ENCODE measurements around the gene WDR41.
A peak's percentile ranks its signal among the peaks of the same experiment; 100 is the strongest.
"Not testable (repeated sequence)": the region's sequence is repeated elsewhere in the genome, so short reads cannot be mapped to it uniquely, and the experiment has no call there.

Gene WDR41, protein sequence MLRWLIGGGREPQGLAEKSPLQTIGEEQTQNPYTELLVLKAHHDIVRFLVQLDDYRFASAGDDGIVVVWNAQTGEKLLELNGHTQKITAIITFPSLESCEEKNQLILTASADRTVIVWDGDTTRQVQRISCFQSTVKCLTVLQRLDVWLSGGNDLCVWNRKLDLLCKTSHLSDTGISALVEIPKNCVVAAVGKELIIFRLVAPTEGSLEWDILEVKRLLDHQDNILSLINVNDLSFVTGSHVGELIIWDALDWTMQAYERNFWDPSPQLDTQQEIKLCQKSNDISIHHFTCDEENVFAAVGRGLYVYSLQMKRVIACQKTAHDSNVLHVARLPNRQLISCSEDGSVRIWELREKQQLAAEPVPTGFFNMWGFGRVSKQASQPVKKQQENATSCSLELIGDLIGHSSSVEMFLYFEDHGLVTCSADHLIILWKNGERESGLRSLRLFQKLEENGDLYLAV

DNA sequence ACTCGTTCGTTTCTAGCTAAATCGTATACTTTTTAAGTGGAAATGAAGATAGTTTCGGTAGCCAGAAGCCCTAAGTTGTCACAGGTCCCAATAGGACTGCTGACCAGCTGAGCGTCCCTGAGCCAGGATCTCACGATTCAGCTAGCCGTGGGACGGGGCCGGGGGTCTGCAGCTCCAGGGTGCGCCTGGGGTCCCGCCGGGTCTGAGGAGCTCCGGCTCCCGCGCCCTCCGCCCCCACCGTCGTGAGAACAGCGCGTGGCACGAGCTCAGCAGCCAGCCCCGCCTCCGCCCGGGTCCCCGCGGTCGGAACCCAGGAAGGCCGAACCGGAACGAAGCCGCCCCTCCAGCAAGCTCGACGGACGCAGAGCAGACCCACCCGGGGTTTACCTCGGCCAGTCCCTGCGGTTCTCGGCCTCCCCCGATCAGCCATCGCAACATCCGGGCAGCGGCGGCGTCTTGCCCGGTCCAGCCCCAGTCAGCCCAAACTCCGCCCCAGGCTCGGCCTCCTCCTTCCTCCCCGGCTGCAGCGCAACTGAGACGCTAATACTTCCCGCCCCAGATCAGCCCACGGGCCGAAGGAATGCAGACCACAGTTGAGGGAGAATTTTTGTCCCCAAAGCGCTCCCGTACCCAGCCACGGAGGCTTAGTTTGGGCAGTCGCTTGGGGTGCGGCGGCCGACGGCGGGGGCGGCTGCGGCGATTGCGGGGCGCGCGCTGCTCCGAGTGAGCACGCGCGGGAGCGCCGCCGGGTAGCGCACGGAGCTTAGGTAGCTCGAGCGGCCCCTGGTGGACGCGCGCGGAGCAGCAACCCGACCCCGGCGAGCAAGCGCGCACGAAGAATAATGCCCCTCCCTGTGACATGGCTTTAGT lies at the start of gene WDR41:
WDR41 (minus strand) TSS at position 534 of the 870 bp plus-strand sequence; CDS start at position 438, 96 bp downstream.
- DNase-seq = peak; percentile 99

DNA sequence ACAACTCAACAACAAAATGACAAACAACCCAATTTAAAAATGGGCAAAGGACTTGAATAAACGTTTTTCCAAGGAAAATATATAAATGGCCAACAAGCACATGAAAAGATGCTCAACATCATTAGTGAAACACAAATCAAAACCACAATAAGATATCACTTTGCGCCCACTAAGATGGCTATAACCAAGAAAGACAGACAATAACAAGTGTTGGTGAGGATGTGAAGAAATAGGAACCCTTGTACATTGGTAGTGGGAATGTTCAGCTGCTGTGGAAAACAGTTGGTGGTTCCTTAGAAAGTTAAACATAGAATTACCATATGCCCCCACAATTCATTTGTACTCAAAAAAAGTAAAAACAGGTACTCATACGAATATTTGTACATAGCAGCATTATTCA lies 39.2 kb upstream of the WDR41 start:
- no peak for DNase-seq

DNA sequence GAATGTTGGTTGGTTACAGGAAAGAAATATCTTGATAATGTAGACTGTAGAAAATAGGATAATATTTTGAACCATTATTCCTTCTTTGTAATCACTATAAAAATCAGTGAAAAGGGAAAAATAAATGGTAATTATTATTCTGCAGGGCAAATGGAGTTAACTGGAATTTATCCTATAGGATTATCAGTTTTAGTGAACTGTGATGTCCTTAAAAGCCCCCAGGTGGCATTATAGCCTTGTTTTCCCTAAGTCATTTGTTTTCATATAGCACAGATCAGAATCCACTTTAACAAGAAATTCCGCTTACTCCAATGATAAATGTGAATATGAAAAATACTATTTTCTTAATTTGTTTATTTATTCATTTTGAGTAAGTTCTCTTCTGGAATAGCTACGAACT lies 26.2 kb upstream of the WDR41 start:
- no peak for DNase-seq

DNA sequence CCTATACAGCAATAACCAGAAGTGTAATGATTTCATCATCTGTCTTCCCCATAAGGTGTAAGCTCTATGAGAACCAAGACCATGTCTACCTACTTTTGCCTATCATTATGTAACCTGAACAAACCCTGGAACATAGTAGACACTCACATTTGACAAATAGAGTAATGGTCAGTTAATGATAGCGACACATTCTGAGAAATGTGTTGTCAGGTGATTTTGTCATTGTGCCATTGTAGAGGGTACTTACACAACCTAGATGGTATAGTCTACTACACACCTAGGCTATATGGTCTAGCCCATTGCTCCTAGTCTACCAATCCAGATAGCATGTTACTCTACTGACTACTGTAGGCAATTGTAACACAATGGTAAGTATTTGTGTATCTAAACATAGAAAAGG lies 22.3 kb upstream of the WDR41 start:
- no peak for DNase-seq

DNA sequence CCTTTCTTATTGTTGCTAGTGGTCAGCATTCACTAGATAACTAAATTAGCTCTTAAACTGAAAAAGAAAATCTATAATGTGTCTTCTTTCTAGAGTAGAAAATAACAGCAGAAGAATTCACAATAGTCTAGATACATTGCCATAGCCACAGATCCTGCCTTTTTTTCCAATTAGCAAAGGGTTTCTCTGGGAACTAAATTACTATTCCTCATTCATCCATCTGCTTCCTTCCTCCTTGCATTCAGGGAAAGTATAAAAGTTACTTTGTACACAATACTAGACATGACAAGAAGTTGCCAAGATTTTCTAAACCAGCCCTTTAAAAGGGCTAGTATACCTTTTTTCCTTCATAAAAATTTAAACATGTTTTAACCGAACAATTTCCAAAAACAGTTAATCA lies 21.2 kb upstream of the WDR41 start:
- DNase-seq = no peak

DNA sequence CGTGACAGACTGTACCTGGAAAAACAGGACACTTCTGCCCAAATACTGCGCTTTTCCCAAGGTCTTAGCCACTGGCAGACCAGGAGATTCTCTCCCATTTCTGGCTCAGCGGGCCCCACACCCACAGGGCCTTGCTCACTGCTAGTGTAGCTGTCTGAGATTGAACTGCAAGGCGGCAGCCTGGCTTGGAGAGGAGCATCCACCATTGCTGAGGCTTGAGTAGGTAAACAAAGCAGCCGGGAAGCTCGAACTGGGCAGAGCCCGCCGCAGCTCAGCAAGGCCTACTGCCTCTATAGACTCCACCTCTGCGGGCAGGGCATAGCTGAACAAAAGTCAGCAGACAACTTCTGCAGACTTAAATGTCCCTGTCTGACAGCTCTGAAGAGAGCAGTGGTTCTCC lies 9.0 kb upstream of the WDR41 start:
- DNase-seq = not testable (repeated sequence)

DNA sequence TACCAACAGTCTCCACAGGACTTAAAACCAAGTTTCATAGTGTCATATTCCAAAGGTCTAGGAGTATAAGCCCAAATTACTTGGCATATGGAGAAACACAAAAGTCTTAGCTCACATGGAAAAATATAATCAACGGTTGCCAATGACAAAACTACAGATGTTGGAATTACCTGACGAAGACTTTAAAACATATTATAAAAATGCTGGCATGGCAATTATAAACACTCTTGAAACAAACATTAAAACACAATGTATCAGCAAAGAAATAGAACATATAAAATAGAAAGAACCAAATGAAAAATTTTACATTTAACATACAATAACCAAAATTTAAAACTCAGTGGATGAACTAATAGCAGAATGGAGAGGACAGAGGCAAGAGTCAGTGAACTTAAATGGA lies 7.9 kb upstream of the WDR41 start:
- no peak for DNase-seq

DNA sequence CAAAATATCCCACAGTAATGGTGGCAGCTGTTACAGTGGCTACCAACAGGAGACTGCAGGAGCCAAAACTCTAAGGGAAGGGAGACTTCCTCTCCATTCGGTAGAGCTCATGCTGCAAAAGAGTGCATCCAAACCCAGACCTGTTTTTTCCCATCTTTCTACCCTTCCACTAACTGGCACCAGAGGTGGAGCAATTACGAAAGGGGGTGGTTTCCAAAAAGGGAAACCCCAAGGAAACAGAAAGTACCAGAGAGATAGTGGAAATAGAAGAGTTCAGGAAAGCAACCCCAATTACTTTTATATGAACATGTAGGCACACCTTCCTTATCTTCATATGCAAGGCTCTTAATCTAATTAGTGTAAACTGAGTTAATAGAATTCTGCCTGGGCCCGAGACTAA lies 7.3 kb upstream of the WDR41 start:
- no peak for DNase-seq

DNA sequence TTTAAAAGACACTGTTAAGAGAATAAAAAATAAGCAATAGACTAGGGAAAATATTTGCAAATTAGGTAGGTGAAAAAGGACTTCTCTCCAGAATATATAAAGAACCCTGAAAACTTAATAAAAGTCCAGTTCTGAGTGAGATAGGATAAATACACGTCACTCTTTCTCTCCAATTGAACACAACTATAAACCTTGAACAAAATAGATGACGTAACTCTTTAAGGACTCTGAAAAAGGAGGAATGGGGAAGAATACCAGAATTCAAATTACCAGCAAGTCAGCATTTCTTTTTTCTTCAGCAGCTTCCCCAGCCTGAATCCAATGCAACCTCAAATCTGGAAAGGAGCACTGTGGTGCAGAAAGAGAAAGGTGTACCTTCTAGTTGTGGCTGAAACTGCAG lies 6.8 kb upstream of the WDR41 start:
- DNase-seq = no peak

DNA sequence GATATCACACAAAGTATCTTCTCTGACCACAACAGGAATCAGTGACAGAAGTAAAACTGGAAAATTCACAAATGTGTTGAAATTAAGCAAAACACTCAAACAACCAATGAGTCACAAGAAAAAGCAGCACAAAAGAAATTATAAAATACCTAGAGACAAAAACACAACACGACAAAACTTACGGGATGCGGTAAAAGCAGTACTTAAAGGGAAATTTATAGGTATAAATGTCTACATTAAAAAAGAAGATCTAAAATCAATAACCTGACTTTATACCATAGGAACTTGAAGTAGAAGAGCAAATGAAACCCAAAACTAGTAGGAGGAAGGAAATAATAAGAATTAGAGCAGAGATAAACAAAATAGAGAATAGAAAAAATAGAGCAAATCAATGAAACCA lies 2.8 kb upstream of the WDR41 start:
- no peak for DNase-seq

DNA sequence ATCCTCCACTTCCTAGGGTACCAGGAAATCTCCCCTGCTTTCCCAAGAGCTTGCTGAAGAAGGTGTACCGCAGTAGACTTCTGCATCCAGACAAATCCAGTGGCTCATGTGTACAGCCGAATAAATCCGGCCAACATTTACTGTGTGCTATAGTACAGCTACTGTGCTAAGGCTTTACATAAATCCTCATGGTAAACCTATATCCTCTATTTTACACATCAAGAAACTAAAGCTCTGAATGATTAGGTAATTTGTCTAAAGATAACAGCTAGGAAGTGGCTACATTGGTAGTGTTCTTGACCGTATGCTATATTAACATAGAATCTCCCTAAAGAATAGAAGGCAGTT lies 511 bp upstream of the WDR41 start:
- no peak for DNase-seq

DNA sequence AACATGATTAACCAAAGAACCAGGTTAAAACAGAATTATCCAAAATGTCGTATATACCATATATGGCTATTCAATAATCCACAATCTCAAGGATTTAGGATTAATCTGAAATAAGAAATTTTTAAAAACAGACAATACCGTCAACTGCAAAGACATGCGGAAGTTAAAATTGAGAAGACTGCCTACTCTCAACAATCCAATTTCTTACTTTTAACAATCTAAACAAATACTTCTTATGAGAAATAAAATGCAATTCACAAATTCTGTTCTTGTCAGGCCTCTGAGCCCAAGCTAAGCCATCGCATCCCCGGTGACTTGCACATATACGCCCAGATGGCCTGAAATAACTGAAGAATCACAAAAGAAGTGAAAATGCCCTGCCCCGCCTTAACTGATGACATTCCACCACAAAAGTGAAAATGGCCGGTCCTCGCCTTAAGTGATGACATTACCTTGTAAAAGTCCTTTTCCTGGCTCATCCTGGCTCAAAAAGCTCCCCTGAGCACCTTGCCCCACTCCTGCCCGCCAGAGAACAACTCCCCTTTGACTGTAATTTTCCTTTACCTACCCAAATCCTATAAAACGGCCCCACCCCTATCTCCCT lies 1.3 kb downstream of the WDR41 start:
- DNase-seq = peak; percentile 5

DNA sequence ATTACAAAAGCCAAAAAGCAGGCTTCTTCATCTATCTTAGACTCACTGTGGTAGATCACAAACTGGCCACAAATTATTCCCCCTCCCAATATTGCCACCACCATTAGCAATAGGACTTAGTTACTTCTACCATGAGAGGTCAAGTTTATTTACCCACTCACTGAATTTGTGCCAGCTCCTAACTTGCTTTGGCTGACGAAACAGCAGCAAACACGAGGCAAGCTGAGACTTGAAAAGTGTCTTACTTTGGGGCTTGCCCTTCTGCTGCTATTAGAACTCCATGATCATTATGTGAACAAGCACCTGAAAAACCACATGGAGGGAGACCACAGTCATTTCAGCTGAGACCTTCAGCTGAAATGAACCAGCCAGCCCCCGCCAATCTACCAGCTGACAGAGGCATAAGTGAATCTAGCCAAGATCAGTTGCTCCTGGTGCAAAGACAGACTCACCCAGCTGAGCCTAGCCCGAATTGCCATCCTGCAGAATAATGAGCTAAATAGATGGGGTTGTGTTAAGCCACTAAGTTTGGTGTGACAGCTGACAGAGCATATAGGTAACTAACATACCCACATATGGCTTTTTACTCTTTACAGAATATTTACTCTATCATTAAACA lies 5.7 kb downstream of the WDR41 start:
- no peak for DNase-seq

DNA sequence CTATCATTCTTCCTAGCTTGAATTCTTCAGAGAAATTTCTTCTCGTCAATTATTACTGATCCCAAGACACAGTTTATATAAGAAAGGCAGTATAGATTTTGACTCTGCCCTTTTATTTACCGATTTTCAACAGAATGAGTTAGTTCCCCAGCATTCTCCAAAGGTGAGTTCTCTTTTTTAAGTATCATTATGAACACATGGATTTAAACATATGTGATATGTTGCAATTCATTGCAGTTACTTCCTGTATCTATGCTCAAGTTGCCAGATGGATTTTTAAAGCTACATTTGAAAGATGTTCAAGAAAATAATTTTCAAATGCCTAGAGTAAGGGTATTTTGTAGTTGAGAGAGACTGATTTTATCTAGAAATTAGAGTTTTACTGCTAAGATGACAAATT lies 8.4 kb downstream of the WDR41 start:
- DNase-seq = no peak

DNA sequence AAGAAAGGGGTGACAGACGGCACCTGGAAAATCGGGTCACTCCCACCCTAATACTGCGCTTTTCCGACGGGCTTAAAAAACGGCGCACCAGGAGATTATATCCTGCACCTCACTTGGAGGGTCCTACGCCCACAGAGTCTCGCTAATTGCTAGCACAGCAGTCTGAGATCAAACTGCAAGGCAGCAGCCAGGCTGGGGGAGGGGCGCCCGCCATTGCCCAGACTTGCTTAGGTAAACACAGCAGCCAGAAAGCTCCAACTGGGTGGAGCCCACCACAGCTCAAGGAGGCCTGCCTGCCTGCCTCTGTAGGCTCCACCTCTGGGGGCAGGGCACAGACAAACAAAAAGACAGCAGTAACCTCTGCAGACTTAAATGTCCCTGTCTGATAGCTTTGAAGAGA lies 17.1 kb downstream of the WDR41 start:
- not testable (repeated sequence) for DNase-seq

DNA sequence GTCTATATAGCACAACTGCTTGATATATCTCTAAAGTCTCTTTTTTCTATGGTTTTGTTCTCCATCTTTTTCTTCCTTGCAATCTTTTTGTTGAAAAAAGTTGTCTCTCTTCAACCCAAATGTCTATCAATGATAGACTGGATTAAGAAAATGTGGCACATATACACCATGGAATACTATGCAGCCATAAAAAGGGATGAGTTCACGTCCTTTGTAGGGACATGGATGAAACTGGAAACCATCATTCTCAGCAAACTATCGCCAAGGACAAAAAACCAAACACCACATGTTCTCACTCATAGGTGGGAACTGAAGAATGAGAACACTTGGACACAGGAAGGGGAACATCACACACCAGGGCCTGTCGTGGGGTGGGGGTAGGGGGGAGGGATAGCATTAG lies 23.2 kb downstream of the WDR41 start:
- DNase-seq = not testable (repeated sequence)

DNA sequence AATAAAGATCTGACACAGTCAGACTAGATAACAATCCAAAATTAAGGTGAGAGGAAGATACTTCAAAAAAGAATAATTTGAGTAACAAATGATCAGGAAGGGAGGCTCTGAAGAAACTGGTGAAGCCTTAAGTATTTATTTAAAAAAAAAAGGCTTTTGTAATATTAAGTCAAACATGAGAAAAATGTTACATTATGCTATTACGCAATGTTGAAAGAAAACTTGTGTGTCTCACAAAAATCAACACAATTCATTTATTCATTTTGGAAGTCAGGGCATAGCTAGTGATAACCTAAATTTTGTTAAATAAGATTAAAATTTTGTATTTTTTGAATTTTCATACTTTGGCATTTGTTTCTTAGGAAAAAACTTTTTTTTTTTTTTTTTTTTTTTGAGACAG lies 28.2 kb downstream of the WDR41 start:
- no peak for DNase-seq

DNA sequence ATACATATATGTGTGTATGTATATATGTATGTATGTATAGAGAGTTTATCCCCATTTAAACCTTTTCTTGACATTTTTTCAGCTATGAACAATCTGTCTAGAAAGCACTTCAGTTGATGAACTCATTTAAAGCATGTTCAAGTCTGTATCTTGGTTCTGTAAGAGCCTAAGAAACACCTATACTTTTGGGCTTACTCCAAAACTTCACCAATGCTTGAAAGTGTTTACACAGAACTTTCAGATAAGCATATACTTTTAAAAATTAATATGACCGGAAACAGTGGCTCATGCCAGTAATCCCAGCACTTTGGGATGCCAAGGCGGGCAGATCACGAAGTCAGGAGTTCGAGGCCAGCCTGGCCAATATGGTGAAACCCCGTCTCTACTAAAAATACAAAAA lies 30.8 kb downstream of the WDR41 start:
- DNase-seq = no peak

DNA sequence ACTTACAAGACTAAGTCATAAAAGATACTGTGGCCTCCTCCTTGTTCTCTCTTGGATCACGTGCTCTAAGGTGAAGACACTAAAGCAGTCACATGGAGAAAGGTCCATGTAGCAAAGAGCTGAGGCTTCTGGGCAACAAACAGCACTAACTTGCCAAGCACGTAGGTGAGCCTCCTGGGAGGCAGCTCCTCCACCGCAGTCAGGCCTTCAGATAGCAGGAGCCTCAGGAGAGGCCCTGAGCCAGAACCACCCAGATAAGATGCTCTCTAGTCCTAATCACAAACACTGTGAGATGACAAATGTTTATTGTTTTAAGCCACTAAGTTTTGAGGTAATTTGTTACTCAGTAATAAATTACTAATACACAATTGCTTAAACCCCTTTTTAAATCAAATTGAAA lies 38.0 kb downstream of the WDR41 start:
- no peak for DNase-seq

DNA sequence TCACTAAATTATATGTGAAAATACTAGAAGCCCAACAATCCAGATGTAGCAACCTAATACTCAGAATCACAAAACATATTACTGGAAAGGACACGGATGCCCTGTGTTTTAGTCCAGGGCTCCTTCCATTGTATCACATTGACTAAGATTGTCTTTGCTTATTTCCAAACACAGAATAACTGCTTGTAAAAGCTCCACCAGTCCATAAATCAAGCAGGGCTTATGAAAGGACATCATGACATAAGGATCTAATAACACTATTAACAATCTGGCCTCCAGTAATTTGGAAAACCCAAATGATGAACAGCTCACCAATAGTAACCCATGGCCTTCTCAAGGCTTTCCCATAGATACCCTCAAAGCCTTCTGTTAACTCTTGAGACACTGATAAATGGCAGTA lies 39.8 kb downstream of the WDR41 start:
- no peak for DNase-seq

DNA sequence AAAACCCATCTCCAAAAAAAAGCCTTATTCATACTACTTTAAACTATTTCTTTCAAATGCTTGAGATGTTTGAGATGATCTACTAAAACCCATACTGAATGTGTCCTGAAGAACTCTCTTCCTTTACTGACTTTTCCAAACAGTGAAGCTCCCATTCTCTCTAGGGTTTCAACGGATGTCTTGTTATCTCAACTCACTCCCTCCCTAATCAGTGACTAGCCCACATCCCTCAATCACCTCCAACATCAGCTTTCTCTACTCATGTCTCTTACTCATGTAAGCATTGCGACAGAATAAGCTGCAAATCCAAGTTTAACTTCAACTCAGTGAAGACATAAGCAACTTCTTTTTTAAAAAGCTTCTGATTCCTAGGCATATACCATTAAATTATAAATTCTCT lies 42.1 kb downstream of the WDR41 start:
- no peak for DNase-seq

DNA sequence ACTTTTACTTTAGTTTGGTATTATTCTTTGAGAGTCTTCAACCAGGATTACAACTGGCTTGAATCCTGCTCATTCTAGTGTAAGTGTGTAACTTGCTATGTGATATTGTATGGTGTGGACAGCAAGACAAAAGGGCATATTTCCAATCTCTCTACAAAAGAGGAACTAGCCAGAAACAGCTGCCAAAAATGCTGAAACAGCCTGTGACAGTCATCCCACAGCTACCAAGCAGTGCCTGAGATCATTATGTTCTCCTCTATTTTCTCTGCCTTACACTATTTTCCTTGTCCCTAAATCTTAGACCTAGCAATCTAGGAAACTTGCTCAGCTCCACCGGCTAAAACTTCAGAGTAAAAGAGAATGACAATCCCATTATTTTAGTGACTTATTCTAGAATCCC lies 42.8 kb downstream of the WDR41 start:
- no peak for DNase-seq

DNA sequence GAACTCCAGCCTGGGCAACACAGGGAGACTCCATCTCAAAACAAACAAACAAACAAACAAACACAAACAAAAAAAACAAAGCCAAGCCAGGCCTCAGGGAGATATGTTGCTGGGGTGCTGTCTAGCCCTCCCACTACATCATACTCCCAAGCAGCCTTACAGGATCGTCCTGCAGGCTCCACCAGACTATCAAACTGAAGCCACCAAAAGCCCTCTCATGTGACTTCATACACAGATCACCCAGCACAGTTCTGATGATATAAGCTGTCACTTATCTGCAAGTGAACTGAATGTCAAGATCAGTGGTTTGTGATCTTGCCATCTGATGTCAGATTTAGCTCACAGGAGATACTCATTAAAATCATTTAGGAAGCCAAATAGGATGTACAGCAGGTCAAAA lies 43.3 kb downstream of the WDR41 start:
- DNase-seq = no peak
